ENCODE data around the gene WDHD1.
A peak's percentile ranks its signal among the peaks of the same experiment; 100 is the strongest.
"Not testable (repeated sequence)": the region's sequence is repeated elsewhere in the genome, so short reads cannot be mapped to it uniquely, and the experiment has no call there.

The WDHD1 gene

DNA sequence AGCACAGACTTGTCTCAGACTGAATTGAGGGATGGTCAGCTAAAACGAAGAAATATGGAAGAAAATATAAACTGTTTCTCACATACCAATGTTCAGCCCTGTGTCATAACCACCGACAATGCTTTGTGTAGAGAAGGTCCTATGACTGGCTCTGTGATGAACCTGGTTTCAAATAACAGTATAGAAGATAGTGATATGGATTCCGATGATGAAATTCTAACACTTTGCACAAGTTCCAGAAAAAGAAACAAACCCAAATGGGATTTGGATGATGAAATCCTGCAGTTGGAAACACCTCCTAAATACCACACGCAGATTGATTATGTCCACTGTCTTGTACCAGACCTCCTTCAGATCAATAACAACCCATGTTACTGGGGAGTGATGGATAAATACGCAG, 16.6 kb upstream of the WDHD1 start:
- DNase-seq: no peak

DNA sequence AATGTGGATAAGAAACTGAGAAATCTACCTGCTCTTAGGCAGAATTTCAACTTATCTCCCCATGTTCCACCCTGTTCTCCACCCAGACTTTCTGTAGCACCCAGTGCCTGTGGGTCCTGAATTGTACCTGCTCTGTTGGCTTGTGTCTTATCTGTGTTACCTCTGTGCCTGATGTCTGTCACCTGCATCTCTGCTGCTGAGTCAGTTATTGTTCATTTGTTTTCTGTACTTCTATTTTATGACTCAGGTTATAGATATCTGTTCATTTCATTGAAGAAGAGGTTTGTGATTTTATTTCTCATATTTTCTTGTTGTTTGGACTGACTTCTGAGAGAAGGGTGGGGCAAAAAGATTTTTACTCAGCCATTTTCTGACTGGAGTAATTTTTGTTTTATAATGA, 11.8 kb upstream of the WDHD1 start:
- no peak for DNase-seq

DNA sequence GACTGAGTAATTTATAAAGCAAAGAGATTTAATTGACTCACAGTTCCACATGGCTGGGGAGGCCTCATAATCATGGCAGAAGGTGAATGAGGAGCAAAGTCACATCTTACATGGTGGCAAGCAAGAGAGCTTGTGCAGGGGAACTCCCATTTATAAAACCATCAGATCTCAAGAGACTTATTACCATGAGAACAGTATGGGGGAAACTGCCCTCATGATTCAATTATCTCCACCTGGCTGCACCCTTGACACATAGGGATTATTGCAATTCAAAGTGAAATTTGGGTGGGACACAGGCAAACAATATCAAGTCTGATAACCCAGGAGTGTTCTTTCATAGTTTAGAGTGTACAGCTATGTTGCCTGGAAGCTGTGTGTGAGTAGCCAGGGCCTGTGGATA, 11.1 kb upstream of the WDHD1 start:
- DNase-seq: not testable (repeated sequence)

DNA sequence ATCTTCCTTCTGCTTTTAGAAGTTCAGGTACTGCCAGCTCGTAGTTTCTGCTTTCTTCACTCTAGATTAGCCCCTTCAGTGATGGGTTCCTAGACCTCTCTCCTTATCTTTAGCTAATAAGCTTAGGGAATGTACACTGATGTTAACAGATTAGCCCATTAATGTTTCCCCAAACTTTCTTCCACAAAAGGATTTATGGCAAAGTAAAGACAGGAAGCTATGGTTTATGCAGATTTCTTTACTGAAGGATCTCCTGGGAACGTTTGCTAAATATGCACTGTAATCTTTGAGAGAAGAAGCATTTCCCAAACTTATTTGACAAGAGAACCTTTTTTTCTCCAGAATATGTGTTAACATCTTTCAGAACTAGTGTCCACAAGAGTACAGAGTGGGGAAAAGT, 4.3 kb upstream of the WDHD1 start:
- no peak for DNase-seq

DNA sequence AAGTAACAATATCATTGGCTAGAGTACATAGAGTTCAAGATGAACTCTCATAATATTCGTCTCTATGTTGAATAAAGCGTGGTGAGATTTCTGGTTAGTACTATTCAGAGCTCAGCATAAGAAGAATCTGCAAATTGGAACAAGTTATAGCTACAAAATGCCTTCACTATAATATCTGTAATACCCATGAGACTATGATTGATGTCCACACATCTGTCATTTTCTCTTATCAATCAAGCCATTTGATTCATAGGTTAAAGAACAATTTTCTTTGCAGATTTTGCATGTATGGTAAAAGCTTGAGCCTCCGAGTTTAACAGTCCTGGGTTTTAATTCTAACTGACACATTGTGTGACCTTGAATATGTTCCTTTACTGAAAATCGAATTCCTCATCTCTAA, 1.6 kb upstream of the WDHD1 start:
- DNase-seq: no peak

DNA sequence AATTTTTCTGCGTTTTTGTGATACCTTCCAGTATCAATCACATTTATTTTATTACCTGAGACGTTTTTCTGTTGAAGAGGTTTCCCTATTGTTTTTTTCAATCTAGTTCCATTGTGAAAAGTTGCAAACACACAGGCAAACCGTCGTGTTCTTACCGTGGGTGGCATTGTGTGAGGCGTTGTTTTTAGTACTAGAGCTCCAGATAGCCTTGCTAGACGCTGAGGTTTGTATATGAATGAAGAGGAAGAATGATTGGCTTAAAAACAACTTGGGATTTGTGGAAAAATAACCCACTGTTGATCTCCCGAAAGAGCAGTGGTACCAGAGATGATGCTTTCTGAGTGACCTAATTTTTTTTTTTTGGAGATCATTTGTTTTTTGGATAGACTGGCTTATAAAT, 1.2 kb upstream of the WDHD1 start:
- DNase-seq: no peak

DNA sequence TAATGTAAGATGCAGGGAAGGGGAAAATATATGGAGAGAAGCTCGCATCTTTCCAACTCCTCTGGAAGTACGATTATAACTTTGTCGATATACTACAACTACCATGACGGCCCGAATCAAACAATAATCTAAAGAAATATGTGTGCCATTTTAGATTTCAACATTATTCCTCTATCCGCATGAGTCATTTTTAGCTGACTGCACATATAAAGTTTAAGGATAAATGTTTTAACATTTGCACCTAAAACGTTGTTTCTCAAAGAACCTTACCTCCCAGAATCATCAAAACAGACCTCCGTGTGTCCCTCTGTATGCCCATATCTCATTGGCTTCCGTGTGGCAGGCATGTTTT, 482 bp downstream of the WDHD1 start:
- no peak for DNase-seq

DNA sequence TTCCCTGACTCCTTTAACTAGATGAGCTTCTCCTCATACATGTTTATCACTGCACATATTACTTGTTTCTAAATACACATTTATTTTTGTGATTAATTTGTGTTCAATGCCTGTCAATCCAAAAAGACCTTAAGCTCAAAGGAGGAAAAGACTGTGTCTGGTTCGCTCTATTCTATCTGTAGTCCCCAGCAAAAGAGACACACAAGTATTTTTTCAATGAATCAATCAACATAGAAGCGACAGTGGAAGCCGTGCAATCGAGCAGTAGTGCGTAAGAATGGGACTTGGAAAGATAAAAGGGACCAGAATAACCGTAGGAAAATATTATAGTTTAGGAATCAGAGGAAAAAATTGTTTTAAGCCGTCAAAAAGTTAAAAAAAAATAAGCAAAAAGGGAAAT, 951 bp downstream of the WDHD1 start:
- DNase-seq: no peak

DNA sequence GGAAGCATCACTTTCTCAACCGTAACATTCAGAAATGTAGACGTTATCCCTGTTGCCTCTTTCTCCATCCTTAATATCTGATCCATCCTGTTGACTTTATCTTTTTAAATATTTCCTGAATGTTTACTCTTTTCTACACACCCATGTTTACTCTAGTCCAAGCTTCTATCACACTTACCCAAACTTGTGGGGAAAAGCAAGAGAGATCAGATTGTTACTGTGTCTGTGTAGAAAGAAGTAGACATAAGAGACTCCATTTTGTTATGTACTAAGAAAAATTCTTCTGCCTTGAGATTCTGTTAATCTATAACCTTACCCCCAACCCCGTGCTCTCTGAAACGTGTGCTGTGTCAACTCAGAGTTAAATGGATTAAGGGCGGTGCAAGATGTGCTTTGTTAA, 2.5 kb downstream of the WDHD1 start:
- not testable (repeated sequence) for DNase-seq

DNA sequence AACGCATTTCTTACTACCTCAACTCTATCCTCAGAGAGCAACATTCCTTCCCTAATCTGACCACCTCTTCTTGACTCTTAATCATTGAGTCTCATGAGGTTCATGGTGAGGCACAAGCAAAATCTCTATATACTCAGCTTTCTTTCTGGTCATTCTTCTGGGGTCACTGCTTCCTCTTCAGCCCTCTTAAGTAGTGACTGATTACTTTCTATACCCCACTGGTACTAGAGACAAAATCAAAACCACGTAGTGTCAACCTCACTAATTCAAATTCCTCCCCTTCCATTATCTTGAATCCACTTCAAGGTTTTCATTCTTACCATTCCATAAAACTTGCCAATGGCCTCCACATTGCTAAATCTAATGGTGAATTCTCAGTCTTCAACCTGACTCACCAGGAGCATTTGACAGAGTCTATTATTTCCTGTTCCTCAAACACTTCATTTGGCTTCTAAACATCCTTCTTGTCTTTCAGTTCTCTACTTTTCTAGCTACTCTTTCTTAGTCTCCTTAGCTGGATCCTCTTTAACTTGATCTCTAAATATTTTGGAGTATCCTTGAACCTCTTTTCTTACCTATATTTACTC, 6.8 kb downstream of the WDHD1 start:
- no peak for DNase-seq

DNA sequence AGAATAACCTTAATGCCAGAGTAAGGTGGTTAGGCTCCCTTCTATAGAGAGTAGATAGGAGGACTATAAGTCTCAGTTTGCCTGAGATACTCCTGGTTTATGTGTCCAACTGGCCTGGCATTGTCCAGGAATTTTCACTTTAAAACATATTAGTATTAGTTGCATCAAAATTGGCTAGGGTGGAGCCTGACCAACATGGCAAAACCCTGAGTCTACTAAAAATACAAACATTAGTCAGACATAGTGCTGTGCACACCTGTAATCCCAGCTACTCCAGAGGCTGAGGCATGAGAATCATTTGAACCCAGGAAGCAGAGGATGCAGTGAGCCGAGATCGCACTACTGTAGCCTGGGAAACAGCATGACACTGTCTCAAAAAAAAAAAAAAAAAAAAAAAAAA, 11.9 kb downstream of the WDHD1 start:
- no peak for DNase-seq

DNA sequence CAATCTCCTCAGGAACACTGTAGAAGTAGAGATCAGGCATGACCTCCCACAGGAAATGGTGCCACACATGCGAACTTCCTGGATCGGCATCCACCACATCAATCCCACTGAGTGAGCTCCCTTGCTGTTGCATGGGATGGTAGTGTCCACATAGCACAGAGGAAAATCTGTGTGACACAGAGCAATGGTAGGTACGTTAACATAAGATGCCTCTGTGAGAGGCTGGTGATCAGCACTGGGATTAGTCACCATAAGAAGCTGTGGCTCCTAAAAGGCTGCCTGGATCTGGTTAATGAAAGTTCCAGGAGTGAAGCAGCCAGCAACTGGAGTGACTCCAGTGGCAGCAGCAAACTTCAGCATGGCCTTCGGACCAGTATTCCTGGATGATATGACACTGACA, 21.8 kb downstream of the WDHD1 start:
- no peak for DNase-seq

DNA sequence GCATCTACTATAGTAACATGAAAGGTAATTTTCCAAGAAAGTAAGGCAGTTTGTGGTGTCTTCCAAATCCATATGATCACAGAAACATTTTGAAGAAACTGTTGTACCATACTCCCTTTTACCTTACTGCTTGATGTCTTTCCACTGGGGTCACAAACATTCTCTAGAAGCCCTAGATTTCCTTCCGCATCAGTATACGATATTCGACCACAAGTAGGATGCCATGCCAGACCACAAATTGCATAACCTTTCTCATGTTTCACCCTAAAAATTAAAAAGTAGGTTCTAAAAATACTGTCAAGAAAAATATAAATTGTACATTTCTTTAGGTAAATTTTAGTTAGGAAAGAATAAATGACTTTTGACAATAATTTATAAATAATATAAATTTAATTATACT, 26.5 kb downstream of the WDHD1 start:
- DNase-seq: peak; percentile 33

DNA sequence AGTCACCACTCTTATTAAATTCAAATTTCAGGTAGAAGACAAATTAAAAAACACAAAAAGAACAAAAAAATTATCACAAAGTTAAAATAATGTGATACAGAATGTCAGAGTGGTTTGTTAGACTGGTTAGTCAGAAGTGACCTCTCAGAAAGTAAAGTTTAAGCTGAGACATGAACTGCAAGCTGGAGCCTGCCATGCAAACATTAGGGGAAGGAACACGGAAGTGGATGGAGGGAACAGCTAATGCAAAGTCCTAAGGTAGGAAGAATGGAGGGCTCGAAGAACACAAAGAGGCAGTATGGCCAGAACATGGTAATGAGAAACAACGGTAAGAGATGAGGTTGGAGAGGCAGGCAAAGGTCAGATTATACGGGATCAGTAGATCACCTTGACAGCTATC, 41.7 kb downstream of the WDHD1 start:
- DNase-seq: no peak

DNA sequence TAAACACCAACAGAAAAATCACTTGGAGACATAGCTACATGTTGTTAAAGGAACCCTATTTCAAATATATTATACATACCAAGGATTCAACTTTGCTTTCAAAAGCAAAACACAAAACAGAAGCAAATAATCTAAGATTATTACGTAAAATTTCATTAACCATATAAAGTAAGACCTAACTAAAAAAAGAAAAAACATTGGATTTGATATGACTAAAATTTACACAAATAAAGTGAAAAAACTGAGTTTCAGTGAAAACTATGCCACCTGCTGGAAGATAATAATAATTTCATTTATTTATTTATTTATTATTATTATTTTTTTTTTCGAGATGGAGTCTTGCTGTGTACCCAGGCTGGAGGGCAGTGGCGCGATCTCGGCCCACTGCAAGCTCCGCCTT, 45.2 kb downstream of the WDHD1 start:
- no peak for DNase-seq

DNA sequence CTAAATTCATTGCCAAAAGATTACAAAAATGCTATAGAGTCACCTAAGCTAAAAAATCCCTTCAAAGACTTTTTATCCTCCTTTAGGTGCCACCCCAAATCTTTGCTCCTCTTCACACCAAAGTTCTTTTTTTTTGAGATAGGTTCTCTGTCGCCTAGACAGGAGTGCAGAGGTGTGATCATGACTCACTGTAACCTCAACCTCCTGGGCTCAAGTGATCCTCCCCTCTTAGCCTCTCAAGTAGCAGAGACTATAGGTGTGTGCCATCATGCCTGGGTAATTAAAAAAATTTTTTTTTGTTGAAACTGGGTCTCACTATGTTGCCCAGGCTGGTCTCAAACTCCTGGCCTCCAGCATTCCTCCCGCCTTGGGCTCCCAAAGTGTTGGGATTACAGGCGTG, 47.9 kb downstream of the WDHD1 start:
- no peak for DNase-seq

DNA sequence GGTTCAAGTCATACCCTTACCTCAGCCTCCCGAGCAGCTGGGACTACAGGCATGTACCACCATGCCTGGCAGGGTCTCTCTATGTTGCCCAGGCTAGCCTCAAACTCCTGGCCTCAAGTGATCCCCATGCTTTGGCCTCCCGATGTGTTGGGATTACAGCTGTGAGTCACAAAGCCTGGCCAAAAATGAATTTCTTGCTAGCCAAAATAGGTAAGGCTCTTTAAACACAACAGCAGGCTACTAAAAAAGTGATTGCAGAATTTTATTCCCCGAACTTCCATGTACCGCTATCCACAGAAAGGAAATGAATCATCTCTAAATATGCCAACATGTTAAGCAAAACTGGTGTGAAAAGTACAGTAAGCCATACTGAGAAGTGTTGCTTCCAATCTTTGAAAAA, 50.6 kb downstream of the WDHD1 start:
- no peak for DNase-seq

DNA sequence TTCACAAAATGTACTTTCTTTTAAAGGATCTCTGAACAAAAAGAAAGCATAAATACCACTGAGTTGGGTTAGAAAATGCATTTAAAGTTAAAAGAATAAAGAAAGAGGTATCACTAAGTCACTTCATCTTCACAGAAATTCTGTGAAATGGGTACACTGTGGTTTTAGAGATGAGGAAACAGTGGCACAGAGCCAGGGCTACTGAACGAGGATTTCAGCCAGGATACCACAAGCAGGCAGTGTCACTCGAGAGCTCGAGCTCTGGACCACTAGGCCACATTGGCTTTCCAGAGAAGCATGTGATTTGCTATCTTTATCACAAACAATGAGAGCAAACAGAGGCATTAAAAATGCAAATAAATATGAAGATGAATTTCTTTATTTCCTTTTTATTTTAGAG, 51.0 kb downstream of the WDHD1 start:
- DNase-seq: no peak

DNA sequence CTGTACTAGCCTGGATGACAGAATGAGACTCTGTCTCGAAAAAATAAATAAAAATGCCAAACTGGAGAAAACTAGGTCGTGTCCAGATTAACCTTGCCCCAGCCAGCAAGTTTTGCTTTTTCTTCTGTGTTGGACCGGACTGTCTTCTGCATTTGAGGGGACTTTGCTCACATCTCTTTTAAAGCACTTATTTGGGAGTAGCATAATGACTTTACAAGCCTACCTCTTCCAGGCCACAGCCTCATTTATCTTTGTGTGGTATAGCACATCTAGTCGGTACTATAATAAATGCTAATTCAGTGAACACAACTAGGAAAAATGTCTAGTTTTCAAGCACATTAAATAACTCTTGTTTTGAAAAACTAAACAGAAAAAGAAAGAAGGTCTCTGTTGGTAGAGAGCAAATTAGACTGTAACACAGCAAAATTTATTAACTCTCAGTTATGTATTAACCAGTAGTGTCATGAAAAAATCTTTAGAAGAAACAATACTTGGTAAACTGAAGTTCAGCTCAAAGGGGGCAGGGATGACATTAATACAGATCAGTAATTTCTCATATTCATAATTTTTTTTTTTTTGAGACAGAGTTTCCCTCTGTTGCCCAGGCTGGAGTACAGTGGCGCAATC, 52.0 kb downstream of the WDHD1 start:
- DNase-seq: no peak

DNA sequence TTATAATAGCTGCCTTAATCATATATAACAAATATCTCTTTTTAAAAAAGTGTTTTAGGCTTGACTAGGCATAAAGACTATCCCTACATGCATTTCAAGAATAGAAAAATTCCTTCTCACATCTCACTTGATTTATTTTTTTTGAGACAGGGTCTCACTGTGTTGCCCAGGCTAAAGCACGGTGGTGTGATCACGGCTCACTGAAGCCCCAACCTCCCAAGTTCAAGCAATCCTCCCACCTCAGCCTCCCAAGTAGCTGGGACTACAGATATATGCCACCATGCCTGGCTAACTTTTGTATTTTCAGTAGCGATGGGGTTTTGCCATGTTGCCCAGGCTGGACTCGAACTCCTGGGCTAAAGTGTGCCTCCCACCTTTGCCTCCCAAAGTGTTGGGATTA, 59.4 kb downstream of the WDHD1 start:
- no peak for DNase-seq

DNA sequence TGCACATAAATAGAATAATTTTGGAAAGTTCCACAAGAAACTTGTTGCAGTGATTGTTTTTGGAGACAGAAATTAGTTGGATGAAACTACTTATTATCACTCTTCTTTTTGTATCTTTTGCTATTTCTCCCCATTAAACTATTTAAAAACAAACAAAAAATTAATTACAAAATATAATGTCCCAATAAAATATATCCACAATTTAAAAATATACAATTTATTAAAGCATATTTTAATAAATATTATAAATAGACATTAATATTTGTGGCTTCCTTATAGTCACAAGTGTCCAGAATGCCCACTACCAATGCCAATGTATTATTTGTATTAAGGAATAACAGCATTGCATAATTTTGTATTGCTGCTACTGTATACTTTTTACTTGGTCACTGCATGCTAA, 71.8 kb downstream of the WDHD1 start:
- no peak for DNase-seq

DNA sequence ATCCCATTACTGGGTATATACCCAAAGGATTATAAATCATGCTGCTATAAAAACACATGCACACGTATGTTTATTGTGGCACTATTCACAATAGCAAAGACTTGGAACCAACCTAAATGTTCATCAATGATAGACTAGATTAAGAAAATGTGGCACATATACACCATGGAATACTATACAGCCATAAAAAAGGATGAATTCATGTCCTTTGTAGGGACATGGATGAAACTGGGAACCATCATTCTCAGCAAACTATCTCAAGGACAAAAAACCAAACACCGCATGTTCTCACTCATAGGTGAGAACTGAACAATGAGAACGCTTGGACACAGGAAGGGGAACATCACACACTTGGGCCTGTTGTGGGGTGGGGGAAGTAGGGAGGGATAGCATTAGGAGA, 73.3 kb downstream of the WDHD1 start:
- not testable (repeated sequence) for DNase-seq

DNA sequence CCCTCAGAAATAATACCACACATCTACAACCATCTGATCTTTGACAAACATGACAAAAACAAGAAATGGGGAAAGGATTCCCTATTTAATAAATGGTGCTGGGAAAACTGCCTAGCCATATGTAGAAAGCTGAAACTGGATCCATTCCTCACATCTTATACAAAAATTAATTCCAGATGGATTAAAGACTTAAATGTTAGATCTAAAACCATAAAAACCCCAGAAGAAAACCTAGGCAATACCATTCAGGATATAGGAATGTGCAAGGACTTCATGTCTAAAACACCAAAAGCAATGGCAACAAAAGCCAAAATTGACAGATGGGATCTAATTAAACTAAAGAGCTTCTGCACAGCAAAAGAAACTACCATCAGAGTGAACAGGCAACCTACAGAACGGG, 74.1 kb downstream of the WDHD1 start:
- not testable (repeated sequence) for DNase-seq

DNA sequence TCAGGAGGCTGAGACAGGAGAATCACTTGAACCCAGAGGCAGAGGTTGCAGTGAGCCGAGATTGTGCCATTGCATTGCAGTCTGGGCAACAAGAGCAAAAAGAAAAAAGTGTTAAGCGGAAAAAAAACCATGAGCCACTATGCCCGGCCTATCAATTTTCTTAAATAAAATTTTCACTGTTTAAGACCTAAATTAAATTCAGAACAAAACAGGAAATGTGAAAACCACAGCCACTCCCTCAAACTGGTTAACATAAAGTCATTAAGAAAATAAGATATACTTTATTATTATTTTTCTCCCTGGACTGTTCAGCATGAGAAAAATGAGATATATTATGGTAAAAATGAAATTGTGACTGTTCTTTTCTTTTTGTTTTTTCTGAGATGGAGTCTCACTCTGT, 79.7 kb downstream of the WDHD1 start:
- no peak for DNase-seq

DNA sequence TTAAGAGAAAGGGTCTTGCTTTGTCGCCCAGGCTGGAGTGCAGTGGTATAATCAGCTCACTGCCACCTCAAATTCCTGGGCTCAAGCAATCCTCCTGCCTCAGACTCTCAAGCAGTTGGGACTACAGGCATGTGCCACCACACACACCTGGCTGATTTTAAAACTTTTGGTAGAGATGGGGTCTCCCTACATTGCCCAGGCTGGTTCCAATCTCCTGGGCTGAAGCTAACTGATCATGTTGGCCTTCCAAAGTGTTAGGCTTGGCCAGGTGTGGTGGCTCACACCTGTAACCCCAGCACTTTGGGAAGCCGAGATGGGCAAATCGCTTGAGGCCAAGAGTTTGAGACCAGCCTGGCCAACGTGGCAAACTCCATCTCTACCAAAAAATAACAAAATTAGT, 80.4 kb downstream of the WDHD1 start:
- DNase-seq: no peak
